ENCODE measurements around the gene POC1A. TPM values are rescaled to one million over a fixed set of nuclear protein-coding genes. Genes with fewer than 3 reads are reported as not detected.

POC1A gene
- polyA plus RNA-seq, 1 donor (not counting 4 experiments of a cell fraction or from before 2014, with no cell fraction given) = 11.5 TPM

- TF ChIP-seq EZH2 (IDR thresholded peaks at IDR 0.05; ENCODE audit: low read length) (no peak), CTCF (optimal IDR thresholded peaks at IDR 0.05 in 1 of 3, IDR thresholded peaks at IDR 0.05 in 1 of 3, conservative IDR thresholded peaks at IDR 0.05 in 1 of 3; ENCODE audit: extremely low read depth in 1 of 3, insufficient read depth in 2 of 3, low read length in 3 of 3) (no peak)
- Histone ChIP-seq H4K20me1 (ENCODE audit: control insufficient read depth, extremely low read depth, insufficient read depth, low read length) (no peaks in the 10 kb centered on the region), H3K79me2 (ENCODE audit: control insufficient read depth, insufficient read depth, low read length) (no peaks in the 10 kb centered on the region), H3K27ac (ENCODE audit: control insufficient read depth, insufficient read depth, low read length) (no peak overlapping the region), H3K9me1 (ENCODE audit: control insufficient read depth, extremely low read depth, insufficient read depth, low read length) (no peaks in the 10 kb centered on the region), H3K36me3 (ENCODE audit: control insufficient read depth in 2 of 2, extremely low read depth in 1 of 2, insufficient read depth in 2 of 2, low read length in 2 of 2) (no peaks in the 10 kb centered on the region), H3K27me3 (ENCODE audit: control insufficient read depth, extremely low read depth, insufficient read depth, low read length) (no peaks in the 10 kb centered on the region), H3K4me1 (ENCODE audit: control insufficient read depth, extremely low read depth, insufficient read depth, low read length) (no peaks in the 10 kb centered on the region), H2AFZ (ENCODE audit: control insufficient read depth, low read length) (no peak overlapping the region), H3K9ac (ENCODE audit: control insufficient read depth, extremely low read depth, insufficient read depth, low read length) (no peak overlapping the region), H3K9me3 (ENCODE audit: control insufficient read depth, low read depth, low read length) (no peaks in the 10 kb centered on the region), H3K4me3 (ENCODE audit: control insufficient read depth in 2 of 3, extremely low read depth in 1 of 3, insufficient read depth in 2 of 3, low read depth in 1 of 3, low read length in 3 of 3) (no peak overlapping the region), H3K4me2 (ENCODE audit: control insufficient read depth, extremely low read depth, insufficient read depth, low read depth, low read length) (no peak overlapping the region)
- dilution Hi-C loops (cut with MboI; ENCODE audit: extremely low pct_ligation_motif_present, low sequenced_read_pairs) = no loop called here
- no peak for DNase-seq (ENCODE audit: low read depth, low spot score)
- FAIRE-seq = no peak
These were observed 34.3 kb upstream of the POC1A start for GRCh38 chr3:52188556-52188955.

- dilution Hi-C loops (cut with MboI; ENCODE audit: extremely low pct_ligation_motif_present, low sequenced_read_pairs) = no loop called here
These were observed 32.5 kb upstream of the POC1A start for GRCh38 chr3:52186729-52187128.

More at GRCh38 chr3:52186729-52187128, 32.5 kb upstream of the POC1A start:
- H4K20me1 ChIP-seq (ENCODE audit: control insufficient read depth, extremely low read depth, insufficient read depth, low read length) = no peaks in the 10 kb centered on the region
- H3K27me3 ChIP-seq (ENCODE audit: control insufficient read depth, extremely low read depth, insufficient read depth, low read length) = no peaks in the 10 kb centered on the region
- no peaks in the 10 kb centered on the region for H3K79me2 ChIP-seq (ENCODE audit: control insufficient read depth, insufficient read depth, low read length)
- DNase-seq (ENCODE audit: low read depth, low spot score) = no peak
- H3K4me2 ChIP-seq (ENCODE audit: control insufficient read depth, extremely low read depth, insufficient read depth, low read depth, low read length) = no peak overlapping the region
- H3K4me3 ChIP-seq (ENCODE audit: control insufficient read depth in 2 of 3, extremely low read depth in 1 of 3, insufficient read depth in 2 of 3, low read depth in 1 of 3, low read length in 3 of 3) = no peak overlapping the region
- FAIRE-seq = no peak
- no peak overlapping the region for H3K9ac ChIP-seq (ENCODE audit: control insufficient read depth, extremely low read depth, insufficient read depth, low read length)
- H3K9me3 ChIP-seq (ENCODE audit: control insufficient read depth, low read depth, low read length) = no peaks in the 10 kb centered on the region
- H3K36me3 ChIP-seq (ENCODE audit: control insufficient read depth in 2 of 2, extremely low read depth in 1 of 2, insufficient read depth in 2 of 2, low read length in 2 of 2) = no peaks in the 10 kb centered on the region
- H3K9me1 ChIP-seq (ENCODE audit: control insufficient read depth, extremely low read depth, insufficient read depth, low read length) = no peaks in the 10 kb centered on the region
- H2AFZ ChIP-seq (ENCODE audit: control insufficient read depth, low read length) = no peak overlapping the region
- TF ChIP-seq EZH2 (IDR thresholded peaks at IDR 0.05; ENCODE audit: low read length) (no peak), CTCF (optimal IDR thresholded peaks at IDR 0.05 in 1 of 3, IDR thresholded peaks at IDR 0.05 in 1 of 3, conservative IDR thresholded peaks at IDR 0.05 in 1 of 3; ENCODE audit: extremely low read depth in 1 of 3, insufficient read depth in 2 of 3, low read length in 3 of 3) (no peak)
- no peak overlapping the region for H3K27ac ChIP-seq (ENCODE audit: control insufficient read depth, insufficient read depth, low read length)
- peaks cover 2% of the 10 kb centered on the region for H3K4me1 ChIP-seq (ENCODE audit: control insufficient read depth, extremely low read depth, insufficient read depth, low read length)

Data from keratinocyte (primary cell).